GM21576 (cell line): Measurements from ENCODE around the gene ULK4.
"Not testable (repeated sequence)": the region's sequence is repeated elsewhere in the genome, so short reads cannot be mapped to it uniquely, and the experiment has no call there.

Experiments
- ATAC-seq: cut with Tn5 transposase; IDR thresholded peaks from one replicate; pipeline ENCODE4 v1.9.1; 2021; ENCODE audit warnings: mild to moderate bottlenecking, moderate library complexity; ENCODE audit not compliant: unreplicated experiment

The ULK4 gene

DNA sequence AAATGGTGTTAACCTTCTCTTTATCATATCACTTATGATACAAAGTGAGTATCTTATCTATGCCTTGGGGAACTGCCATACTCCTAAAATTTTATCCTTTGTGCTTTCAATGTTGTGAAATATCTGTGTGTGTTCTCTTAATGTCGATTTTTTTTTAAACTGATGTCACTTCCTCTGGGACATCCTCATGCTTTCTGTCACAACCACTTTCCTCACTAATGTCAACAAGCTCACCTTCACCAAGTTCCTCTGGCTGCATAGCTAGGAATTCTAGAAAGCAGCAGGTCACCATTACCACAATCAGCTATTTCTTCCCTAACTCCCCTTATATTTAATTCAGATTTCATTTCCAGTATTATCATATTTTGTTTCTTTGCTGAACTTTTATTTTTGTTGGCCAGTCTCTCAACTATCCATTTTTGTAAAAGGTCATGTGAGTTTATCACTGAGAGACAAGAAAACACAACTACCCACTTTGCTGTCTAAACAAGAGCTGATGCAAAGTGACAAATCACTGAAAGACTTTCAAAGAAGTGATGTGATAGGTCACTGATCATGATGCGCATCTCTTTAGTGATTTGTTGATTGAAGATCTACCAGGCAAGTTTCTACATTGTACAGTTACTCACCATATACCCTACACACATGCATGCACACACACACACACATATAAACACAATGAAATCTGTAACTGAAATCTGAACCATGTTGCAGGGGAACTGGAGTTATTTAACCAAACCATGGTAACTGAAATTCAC, 369.0 kb downstream of the ULK4 start:
- no peak for ATAC-seq

DNA sequence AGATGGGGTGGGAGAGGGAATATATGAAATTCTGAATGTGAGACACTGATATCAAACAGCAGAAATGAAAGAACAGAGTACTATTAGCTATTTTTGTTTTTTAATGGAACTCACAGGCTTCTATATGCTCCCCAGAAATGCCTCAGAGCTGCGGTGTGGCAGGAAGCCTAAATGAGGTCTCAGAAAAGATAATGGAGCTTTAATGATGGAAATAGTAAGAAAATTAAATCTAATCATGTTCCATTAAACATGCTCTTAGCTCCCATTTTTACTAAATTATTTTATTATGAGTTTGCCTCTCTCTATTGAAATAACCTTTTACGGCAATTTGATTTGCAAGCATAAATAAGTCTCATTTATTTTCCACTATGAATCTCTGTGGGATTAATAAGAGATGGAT, 378.9 kb downstream of the ULK4 start:
- no peak for ATAC-seq

DNA sequence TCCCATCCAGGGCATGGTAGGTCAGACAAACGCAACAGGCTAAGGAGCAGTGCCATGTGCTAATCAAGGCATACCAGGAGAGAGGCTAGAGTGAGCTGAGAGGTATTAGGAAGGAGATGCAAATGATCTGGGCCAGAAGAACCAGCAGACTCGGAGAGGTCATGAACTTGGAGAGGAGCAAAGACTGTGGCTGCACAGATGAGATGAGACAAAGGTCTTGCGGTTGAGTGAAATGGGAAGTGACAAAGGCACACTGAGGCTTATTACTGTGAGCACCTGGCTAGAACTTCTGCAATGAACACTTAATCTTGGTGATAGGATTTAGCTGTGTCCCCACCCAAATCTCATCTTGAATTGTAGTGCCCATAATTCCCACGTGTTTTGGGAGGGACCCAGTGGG, 380.2 kb downstream of the ULK4 start:
- peak; percentile 97 for ATAC-seq

DNA sequence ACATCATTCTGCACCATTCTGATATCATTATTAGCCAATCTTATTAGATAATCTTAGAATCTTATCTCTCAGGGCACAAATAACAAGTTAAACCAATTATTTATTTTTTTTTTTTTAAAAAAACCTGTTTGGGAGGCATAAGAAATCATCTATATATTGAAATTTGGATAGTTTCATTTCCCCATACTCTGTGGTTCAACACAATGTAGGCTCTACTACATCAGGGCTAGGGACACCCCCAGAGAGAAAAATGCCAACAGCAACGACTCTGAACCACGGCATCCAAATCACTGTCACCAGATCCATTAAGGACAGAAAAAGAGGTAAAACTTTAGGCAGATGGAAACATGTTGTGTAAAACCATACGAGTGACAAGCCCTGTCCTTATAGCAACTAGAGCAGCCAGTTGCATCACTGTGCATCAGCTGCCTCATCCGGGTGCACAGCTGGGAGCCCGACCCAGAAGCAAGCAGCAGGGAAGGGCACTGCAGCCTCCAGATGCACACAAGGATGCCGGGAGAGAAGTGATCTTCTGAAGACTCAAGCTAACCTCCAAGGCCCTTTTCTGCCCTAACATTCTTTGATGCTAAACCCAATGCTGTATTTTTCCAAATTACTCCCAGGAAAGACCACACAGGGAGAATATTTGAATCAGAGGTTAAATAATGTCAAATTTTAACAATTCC, 381.5 kb downstream of the ULK4 start:
- no peak for ATAC-seq

DNA sequence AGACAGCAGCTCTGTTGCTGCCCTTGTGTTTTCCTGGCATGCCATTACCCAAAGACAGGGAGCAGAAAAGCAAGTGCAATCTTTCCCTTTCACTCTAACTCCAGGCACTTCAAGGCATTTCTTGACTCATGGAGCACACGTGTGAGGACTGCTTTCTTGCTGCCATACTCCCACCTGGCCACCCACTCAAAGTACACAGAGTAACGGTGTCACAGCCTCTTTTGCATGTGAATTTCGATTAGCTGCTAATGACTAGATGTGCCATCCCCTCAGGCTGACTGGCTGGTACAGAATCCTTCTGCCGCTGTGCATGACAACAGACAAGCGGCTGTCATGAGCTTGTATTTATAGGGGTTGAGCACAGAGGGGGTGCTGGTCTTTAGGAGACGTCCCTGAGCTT, 382.0 kb downstream of the ULK4 start:
- ATAC-seq, result no peak

DNA sequence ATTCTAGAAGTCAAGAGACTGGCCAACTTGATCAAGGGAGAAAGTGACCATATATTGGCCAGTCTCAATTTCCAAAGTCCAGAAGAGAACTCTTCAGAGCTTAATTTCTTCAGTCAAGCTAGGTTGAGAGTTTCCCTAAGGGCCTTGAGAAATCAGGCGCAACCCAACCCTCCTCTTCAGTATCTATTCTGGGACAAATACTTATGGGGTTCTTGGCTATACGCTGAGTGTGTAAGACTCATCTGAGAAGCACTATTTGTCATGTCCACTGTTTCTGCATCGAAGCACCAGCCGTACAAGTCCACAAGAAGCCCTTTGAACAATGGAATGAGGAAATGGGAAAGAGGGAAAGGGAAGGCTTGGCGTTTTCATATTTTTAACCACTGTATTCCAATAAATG, 383.1 kb downstream of the ULK4 start:
- ATAC-seq, result no peak

DNA sequence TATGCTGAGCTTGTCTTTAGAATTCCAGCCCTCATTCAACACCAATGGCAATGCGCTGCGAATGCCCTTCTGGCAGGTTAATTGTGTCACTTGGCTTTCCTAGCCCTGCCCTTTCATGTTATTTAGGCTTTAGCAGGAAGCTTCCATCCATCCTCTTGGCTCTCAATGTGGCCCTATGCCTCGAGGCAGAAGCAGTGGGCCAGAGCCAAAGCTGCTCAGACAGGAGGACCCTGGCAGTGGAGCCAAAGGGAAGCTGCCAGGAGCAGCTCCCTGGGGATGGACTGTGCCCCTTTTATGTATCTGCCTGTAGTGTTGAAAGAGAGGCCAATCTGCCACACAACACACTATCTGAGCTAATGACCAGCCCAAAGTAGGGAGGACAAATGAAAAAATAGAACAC, 386.2 kb downstream of the ULK4 start:
- no peak for ATAC-seq

DNA sequence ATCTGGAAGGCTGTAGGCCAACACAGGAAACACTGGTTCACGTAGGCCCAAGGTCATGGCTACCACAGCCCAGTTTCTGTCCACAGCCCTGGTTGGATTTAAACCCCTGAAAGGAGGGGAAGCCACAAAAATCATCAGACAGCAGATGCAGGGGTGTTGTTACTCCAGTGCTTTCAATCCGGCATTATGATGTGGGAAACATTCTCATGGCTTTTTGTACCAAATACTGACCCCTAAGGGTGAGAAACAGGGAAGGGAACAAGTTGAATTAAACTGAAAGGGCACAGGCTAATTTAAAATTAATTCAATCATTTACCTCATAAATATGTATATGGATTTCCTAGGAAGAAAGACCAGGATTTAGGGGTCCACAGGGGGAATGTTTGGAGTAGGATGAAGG, 387.0 kb downstream of the ULK4 start:
- ATAC-seq, result no peak

DNA sequence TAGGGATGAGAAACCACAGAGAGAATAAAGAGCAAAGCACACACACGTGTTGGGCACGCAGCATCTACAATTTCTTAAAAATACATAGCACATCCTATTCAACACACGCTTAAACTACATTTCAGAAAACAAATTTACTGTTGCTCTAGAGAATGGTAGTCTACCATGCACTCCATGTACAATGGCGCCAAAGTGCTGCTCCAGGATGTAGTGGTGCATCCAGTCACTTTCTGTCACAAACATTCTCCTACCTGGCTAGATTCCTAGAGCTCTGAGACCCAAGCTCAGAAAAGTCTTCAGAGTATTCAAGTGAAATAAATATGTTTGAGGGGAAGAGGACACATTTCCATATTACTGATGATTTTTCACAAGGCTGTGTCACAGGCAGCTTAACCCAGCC, 388.3 kb downstream of the ULK4 start:
- ATAC-seq, result no peak

DNA sequence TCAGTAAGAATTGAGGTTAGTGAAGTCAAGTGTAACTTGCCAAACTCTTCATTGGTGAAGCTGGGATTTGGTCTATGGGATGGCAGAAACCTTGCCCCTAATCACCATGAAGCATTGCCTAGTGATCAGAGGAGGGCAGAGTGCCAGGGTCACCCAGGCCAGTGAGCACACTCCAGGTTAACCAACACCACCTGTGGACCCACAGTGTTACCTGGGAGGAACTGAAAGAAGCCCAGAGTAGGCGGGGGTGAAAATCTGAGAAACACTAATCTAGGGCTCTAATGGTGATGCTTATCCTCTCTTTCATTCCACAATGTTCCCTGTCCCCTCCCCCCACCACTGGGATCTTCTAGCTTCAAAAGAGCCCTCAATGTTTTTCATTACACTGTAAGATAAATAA, 389.8 kb downstream of the ULK4 start:
- ATAC-seq, result no peak

DNA sequence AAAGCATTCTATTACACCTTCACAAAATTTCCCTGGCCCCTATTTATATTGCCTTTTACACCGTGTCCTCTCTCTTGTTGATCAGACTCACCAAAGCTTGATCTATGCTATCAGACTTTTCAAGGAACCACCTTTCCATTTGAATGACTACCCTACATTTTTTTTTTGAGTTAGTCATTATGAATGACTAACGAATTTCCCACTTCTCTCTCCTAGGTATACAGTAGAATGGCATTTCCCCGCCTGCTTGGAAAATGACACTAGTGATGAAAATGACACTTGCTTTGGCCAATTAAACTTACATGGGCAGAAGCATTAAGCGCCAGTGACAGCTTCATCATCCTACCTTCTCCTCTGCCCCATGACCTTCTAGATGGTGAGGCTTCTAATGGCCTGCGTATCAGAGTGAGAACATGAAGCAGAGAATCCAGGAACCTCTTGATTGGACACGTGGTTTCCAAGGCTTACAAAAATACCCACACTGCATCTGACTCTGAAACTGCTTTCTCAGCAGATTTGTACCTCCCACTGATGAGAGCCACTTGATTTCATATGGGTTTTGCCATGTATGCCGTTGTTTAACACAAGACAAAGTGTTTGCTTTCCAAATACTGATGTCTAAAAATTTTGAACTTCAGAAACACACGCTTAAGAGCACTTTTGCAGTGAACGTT, 392.1 kb downstream of the ULK4 start:
- ATAC-seq, result no peak

DNA sequence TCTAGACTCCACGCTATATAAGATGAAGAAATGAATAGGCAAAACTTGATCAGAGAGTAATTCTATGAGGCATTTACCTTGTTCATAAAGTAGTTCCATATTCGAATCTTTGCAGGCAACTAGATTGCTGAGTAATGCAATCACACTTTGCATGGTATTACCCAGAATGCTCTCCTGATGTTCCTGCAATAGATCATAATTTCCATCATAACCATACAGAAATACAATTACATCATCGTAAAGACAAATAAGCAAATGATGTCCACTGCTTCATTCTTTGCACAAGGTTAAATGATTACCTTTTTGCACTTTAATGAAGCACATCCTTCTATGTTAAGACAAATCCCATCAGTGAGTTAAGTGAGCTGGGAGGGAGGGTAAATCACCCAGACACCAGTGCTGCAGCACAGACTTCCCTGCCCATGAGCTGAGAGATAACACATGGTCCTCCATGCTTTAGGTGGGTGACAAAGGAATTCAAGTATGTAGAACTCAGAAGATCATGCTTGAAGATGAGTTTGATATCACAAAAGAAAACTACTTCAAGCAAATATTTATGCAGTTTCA, 395.9 kb downstream of the ULK4 start:
- ATAC-seq, result no peak

DNA sequence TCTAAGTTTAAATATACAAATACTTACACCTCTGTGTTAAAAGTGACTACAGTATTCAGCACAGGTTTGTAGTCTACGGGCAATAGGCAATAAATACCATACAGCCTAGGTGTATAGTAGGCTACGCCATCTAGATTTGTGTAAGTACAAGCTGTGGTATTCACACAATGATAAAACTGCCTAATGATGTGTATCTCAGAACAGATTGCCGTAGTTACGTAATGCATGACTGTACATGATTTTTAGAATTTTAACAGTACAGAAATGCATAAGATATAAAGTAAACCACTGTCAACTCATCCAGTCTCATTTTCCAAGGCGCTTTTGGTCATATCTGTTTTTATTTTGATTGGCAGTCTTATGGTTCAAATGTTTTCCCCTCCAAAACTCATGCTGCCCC, 396.9 kb downstream of the ULK4 start:
- no peak for ATAC-seq

DNA sequence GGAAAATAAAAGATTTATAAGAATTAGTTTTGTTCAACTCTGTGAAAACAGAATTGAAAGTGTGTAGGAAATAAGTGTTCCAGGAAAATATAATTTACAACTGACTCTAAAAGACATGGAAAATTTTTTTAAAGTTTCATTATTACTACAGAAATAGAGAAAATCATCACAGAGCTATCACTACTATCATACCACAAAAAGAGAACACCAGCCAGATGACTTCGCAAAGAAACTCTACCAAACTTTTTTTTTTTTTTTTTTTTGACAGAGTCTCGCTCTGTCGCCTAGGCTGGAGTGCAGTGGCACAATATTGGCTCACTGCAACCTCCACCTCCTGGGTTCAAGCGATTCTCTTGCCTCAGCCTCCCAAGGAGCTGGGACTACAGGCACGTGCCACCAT, 405.7 kb downstream of the ULK4 start:
- not testable (repeated sequence) for ATAC-seq

DNA sequence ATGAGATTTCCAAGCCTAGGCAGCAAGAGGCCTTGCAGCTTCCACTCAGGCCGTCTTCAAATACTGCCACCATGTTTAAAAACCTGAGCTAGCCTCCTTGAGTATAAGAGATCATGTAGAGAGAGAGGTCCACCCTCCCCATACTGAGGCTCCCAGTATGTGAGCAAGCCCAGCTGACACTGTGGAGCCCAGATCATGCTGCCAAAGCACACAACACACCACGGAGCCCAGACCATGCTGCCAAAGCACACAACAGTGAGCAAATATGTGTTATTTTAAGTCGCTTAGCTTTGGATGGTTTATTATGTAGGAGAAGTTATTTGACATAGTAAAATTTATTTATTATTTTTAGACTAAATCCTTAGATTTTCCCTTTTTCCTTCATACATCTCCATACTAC, 428.9 kb downstream of the ULK4 start:
- ATAC-seq, result no peak

DNA sequence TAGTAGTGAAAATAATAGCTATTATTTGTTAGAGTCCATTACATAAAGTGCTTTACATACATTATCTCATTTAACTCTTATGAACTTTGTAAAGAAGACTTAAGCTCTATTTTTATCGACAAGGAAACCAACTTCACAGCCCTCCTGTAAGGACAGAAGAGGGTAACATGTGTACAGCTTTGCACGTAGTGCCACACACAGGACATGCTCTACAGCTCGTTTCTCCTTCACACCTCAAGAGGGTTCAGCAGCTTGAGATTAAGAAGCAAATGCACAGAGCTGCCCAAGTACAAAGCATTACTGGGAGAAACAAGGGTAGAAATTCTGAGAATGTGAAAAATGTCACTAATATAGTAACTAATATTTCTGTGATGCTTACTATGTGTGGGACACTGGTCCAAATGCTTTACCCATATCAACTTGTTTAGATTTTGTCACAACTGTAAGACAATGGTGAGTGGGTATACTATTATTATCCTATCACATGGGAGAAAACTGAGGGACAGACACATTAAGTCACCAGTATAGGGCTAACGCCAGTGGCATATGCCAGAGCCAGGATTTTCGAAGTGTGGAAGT, 434.8 kb downstream of the ULK4 start:
- ATAC-seq, result no peak

DNA sequence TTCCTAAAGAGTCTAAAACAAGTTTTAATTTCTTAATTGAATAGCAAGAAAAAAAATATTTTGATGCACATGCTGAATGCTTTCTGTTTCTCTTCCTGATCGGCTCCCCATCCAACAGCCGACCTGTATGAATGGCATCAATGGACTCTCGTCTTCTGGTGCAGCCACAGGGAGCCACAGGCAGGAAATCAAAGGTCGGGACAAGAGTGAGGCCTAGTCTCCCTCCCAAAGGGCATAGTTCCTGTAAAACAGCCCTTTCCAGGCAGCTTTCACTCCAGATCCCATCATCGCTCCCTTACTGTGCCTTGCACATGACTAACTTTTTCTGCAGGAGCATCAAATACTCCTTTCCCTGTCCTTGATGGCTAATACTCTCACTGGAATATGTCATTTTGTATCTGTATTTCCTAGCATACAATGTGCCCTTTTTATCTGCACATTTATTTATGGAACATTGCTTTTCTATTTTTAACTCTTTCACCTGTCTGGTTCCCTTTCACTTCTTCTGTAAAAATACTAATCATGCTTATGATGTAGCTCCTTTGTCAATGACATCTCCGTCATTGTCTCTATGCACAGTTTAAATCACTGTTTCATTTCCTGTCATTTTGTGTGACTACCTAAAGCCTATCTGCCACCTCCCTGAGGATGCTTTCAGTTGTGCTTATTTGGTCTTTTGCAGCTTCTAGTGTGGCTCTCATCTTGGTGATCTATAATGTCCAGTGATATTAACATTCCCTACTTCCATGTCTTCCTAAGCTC, 436.4 kb downstream of the ULK4 start:
- peak; percentile 46 for ATAC-seq

DNA sequence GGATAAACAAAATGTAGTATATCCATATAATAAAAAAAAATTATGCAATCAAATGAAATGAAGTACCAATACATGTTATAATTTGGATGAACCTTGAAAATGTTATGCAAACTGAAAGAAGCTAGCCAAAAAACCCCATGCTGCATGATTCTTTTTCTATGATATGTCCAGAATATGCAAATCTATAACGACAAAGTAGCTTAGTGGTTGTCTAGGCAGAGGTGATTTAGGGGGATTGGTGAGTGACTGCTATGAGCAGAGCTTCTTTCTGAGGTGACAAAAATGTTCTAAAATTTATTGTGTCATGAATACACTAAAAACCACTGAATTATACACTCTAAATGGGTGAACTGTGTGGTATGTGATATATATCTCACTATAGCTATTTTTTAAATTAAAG, 438.0 kb downstream of the ULK4 start:
- ATAC-seq, result no peak

DNA sequence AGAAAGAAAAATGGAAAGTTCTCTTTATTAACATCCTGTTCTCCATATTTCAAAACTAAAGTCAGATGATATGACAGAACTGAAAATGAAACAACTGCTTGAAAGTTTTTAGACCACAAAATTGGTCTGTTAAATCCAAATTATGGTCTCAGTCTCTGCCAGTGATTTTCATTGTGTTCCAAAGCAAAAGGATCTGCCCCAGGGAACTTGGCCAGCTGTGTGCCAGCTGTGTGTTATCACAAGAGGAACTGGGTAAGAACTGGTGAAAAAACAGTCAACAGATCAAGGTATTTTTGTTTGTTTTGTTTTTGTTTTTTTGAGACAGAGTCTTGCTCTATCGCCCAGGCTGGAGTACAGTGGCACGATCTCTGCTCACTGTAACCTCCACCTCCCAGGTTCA, 439.3 kb downstream of the ULK4 start:
- ATAC-seq, result peak; percentile 69

DNA sequence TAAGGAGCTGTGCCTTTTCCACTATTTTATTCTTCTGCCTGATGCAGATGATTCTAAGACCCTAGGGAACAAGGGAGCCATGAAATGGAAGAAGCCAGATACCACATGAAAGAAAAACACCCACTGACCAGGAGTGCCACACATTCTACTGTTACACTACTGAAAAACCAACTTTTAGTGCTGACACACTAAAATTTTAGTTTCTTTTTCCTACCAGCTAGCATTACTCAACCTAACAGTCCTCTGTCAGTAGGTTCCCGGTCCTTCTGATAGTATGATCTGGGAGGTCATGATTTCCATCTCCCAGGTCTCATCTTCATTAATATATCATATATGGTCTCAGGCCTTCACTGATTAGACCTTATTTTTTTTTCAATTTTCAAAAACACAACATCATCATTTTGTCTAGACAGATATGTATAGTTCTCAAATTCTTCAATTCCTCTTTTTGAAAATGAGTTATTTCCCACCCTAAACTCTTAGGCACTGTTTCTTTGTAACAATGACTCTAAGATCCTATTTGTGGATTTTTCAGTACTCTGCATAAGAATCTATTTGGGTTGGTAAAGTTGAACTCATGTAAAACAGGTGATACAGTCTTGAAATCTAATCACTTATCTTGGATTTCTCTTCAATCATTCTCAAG, 440.8 kb downstream of the ULK4 start:
- no peak for ATAC-seq
